IMR-90 (cell line): ENCODE data around the gene ARHGAP15. TPM values are rescaled to one million over a fixed set of nuclear protein-coding genes. Genes with fewer than 3 reads are reported as not detected.

ENCODE experiments used
- ATAC-seq: fragments of 200-7000 bp; cut with Tn5 transposase; 2 replicates; pipeline ENCODE4 v1.9.1; 2020; ENCODE audit warnings: low read depth, mild to moderate bottlenecking, moderate library complexity
- BruUV-seq: library from RNA; stranded (reverse); fragments of 400-500 nt; replicated peaks from 2 replicates; lab custom pipeline; 2021; lab: Mats Ljungman, UMichigan
- CTCF ChIA-PET: fragments of 300-600 bp; formaldehyde crosslinking; extraction: SDS; loops from one replicate; lab custom pipeline; 2021; ENCODE audit warnings: antibody characterized with exemption; lab: Yijun Ruan, JAX
- POLR2A ChIA-PET: fragments of 300-600 bp; sonication (Branson Sonifier 250); formaldehyde crosslinking; loops from one replicate; lab custom pipeline; 2022; ENCODE audit warnings: antibody characterized with exemption; ENCODE audit not compliant: unreplicated experiment; lab: Charles Lee
- DNase-seq: peaks from one replicate; pipeline ENCODE4 v3.0.0; 2013
- H2AFZ ChIP-seq: replicated peaks from 2 replicates; pipeline ENCODE3; 2013; ENCODE audit warnings: low read length, mild to moderate bottlenecking; ENCODE audit not compliant: poor library complexity
- H2AK5ac ChIP-seq: 2 replicates; pipeline ENCODE4 v1.6.1; 2013; ENCODE audit warnings: low read depth, low read length, inconsistent platforms
- H2AK9ac ChIP-seq: replicated peaks from 2 replicates; pipeline ENCODE3; 2013; ENCODE audit warnings: mild to moderate bottlenecking, low read depth, low read length, moderate library complexity; ENCODE audit not compliant: poor library complexity
- H2BK120ac ChIP-seq: 2 replicates; pipeline ENCODE4 v1.6.1; 2013; ENCODE audit warnings: low read depth, low read length, inconsistent platforms
- H2BK15ac ChIP-seq: 3 replicates; pipeline ENCODE4 v1.6.1; 2013; ENCODE audit warnings: low read depth, low read length, inconsistent platforms
- H2BK20ac ChIP-seq: 2 replicates; pipeline ENCODE4 v1.6.1; 2013; ENCODE audit warnings: low read depth, mild to moderate bottlenecking, inconsistent platforms, low read length, moderate library complexity
- H2BK5ac ChIP-seq: 2 replicates; pipeline ENCODE4 v1.6.1; 2013; ENCODE audit warnings: mild to moderate bottlenecking, low read depth, low read length, inconsistent platforms; ENCODE audit not compliant: poor library complexity, severe bottlenecking
- H3K14ac ChIP-seq: replicated peaks from 2 replicates; pipeline ENCODE4 v1.6.1; 2013; ENCODE audit warnings: low read depth, low read length, inconsistent platforms
- H3K18ac ChIP-seq: 2 replicates; pipeline ENCODE4 v1.6.1; 2013; ENCODE audit warnings: low read depth, low read length, control low read depth
- H3K23ac ChIP-seq: 2 replicates; pipeline ENCODE4 v1.6.1; 2013; ENCODE audit warnings: low read depth, low read length, inconsistent platforms
- H3K27ac ChIP-seq: 2 replicates; pipeline ENCODE4 v1.5.1; 2013; ENCODE audit warnings: mild to moderate bottlenecking, control low read depth, low read length; ENCODE audit not compliant: insufficient read depth
- H3K27me3 ChIP-seq: 2 replicates; pipeline ENCODE4 v1.6.1; 2013; ENCODE audit warnings: low read length; ENCODE audit not compliant: control insufficient read depth, insufficient read depth
- H3K36me3 ChIP-seq: 2 replicates; pipeline ENCODE4 v1.6.1; 2013; ENCODE audit warnings: low read length, mixed read lengths; ENCODE audit not compliant: control insufficient read depth, insufficient read depth
- H3K4ac ChIP-seq: 2 replicates; pipeline ENCODE4 v1.6.1; 2013; ENCODE audit warnings: low read depth, low read length, inconsistent platforms
- H3K4me1 ChIP-seq: 2 replicates; pipeline ENCODE4 v1.6.1; 2013; ENCODE audit warnings: low read length, mixed read lengths; ENCODE audit not compliant: control insufficient read depth, insufficient read depth
- H3K4me2 ChIP-seq: 2 replicates; pipeline ENCODE4 v1.6.1; 2013; ENCODE audit warnings: low read depth, mild to moderate bottlenecking, control low read depth, low read length, moderate library complexity
- H3K4me3 ChIP-seq: 2 replicates; pipeline ENCODE4 v1.5.1; 2013; ENCODE audit warnings: low read depth, mild to moderate bottlenecking, control low read depth, low read length, moderate library complexity; ENCODE audit not compliant: insufficient read depth
- H3K56ac ChIP-seq: 2 replicates; pipeline ENCODE4 v1.6.1; 2013; ENCODE audit warnings: low read length, inconsistent platforms; ENCODE audit not compliant: insufficient read depth; ENCODE audit errors: extremely low read depth
- H3K79me1 ChIP-seq, 2 experiments: 2 replicates each; pipeline ENCODE4 v1.6.1; 2013; ENCODE audit warnings: low read length in 2 of 2, inconsistent platforms in 1 of 2, low read depth in 1 of 2
- H3K9ac ChIP-seq: 2 replicates; pipeline ENCODE4 v1.6.1; 2013; ENCODE audit warnings: low read depth, low read length, control low read depth
- H3K9me1 ChIP-seq: 2 replicates; pipeline ENCODE4 v1.6.1; 2013; ENCODE audit warnings: low read length, inconsistent platforms; ENCODE audit not compliant: insufficient read depth
- H3K9me3 ChIP-seq: 2 replicates; pipeline ENCODE4 v1.6.1; 2013; ENCODE audit warnings: low read length; ENCODE audit not compliant: control insufficient read depth, insufficient read depth
- H4K20me1 ChIP-seq: 2 replicates; pipeline ENCODE4 v1.6.1; 2013; ENCODE audit warnings: low read length, inconsistent platforms; ENCODE audit not compliant: insufficient read depth
- H4K5ac ChIP-seq: 2 replicates; pipeline ENCODE4 v1.6.1; 2013; ENCODE audit warnings: mild to moderate bottlenecking, low read depth, low read length, control low read depth
- H4K8ac ChIP-seq, 2 experiments: 2 replicates each; pipeline ENCODE4 v1.6.1; 2013; ENCODE audit warnings: low read depth in 2 of 2, low read length in 2 of 2, control low read depth in 1 of 2, inconsistent platforms in 1 of 2
- H4K91ac ChIP-seq: 2 replicates; pipeline ENCODE4 v1.6.1; 2013; ENCODE audit warnings: low read depth, low read length, inconsistent platforms; ENCODE audit not compliant: insufficient read depth
- BHLHE40 ChIP-seq: fragments of 150-350 bp; IDR thresholded peaks from 2 replicates; pipeline ENCODE4 v1.6.1; 2016; ENCODE audit warnings: mild to moderate bottlenecking, low read depth, low read length
- CEBPB ChIP-seq: IDR thresholded peaks from 2 replicates; pipeline ENCODE4 v1.6.1; 2012; ENCODE audit warnings: low read depth, low read length, improper control_type of control experiment
- MAZ ChIP-seq: IDR thresholded peaks from 2 replicates; pipeline ENCODE4 v1.6.1; 2012; ENCODE audit warnings: low read depth, mild to moderate bottlenecking, low read length, improper control_type of control experiment, moderate library complexity, borderline replicate concordance
- NFE2L2 ChIP-seq: fragments of 150-350 bp; IDR thresholded peaks from 2 replicates; pipeline ENCODE4 v1.6.1; 2016; ENCODE audit warnings: low read depth, mild to moderate bottlenecking, low read length
- RFX5 ChIP-seq: IDR thresholded peaks from 2 replicates; pipeline ENCODE4 v1.8.0; 2012; ENCODE audit warnings: low read depth, mild to moderate bottlenecking, low read length, moderate library complexity
- SMC3 ChIP-seq: fragments of 150-350 bp; IDR thresholded peaks from 2 replicates; pipeline ENCODE4 v1.6.1; 2016; ENCODE audit warnings: low read depth, mild to moderate bottlenecking, antibody characterized with exemption, low read length, moderate library complexity
- WGBS, 2 experiments: methylation state at CpG; one replicate each; pipeline versions ENCODE4 v1.1.5 to v1.1.7; 2013; ENCODE audit warnings: missing lambda C conversion rate in 2 of 2; ENCODE audit not compliant: insufficient read length in 1 of 2; ENCODE audit errors: extremely low coverage in 2 of 2; 5-methylcytosine and 5-hydroxymethylcytosine counted together
- dilution Hi-C: fragments of 300-500 bp; cut with HindIII; formaldehyde crosslinking; loops from one replicate; pipeline ENCODE4 v1.14.3; 2018; ENCODE audit warnings: low sequenced_read_pairs; ENCODE audit not compliant: unreplicated experiment
- in situ Hi-C: fragments of 300-500 bp; cut with MboI; formaldehyde crosslinking; loops from 3 replicates; pipeline ENCODE4 v1.14.3; 2019; ENCODE audit warnings: low sequenced_read_pairs, inconsistent platforms, mixed read lengths
- intact Hi-C: fragments of 100-400 bp; cut with micrococcal nuclease; formaldehyde crosslinking; loops from 2 replicates; pipeline ENCODE4 v1.10.0; 2022
- polyA plus RNA-seq, 3 experiments: library from polyadenylated mRNA; depleted of rRNA; stranded (reverse); fragments of >200 nt; gene quantifications; 2 replicates each; pipeline ENCODE4 v1.2.3, GENCODE V29; 2012; ENCODE audit warnings: low replicate concordance in 1 of 3
- total RNA-seq: library from RNA; depleted of rRNA; stranded (reverse); fragments of >200 nt; gene quantifications from 2 replicates; pipeline ENCODE4 v1.2.3, GENCODE V29; 2012

The ARHGAP15 gene
- total and polyA plus RNA-seq, 2 of the 4 experiments (the other 2 are of a cell fraction), result not detected

DNA sequence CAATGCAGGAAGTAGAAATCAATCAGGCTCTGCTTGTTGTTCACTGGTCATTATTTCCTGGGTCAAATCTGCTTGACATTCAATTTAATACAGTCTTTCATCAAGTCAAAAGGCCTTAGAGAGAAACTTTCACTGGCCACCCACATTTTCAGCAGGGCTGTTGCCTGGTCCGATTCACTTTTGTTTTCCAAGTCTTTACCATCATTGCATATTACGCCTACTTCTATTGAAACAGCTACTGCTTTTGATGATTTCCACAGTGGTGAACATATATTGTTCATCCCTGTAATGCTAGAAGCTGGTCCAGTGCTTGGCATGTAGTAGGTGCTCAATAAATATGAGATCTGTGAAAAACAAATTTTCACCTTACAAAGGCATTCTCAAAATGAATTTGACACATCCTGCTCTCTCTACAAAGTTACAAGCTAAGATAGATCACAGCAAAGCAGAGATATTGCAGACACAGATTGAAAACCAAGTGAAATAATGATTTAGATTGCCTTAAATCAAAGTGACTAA, 600.1 kb downstream of the ARHGAP15 start:
- no peak overlapping the region for H2AK9ac ChIP-seq
- no peak overlapping the region for H3K4me2 ChIP-seq
- no peak overlapping the region for H2BK5ac ChIP-seq
- BruUV-seq, result no TSS peak
- no peak overlapping the region for H4K91ac ChIP-seq
- no peaks in the 10 kb centered on the region for H3K27me3 ChIP-seq
- no peak overlapping the region for H3K56ac ChIP-seq
- H3K4ac ChIP-seq, result no peak overlapping the region
- no peak for DNase-seq
- TF ChIP-seq MAZ, result no peak
- no peak for TF ChIP-seq NFE2L2
- no peak for TF ChIP-seq CEBPB
- no peak for TF ChIP-seq BHLHE40
- no peak for TF ChIP-seq SMC3
- no peak for TF ChIP-seq RFX5
- H3K23ac ChIP-seq, result no peak overlapping the region
- no peak overlapping the region for H3K9ac ChIP-seq
- intact Hi-C loops, result no loop called here
- no peak overlapping the region for H2AK5ac ChIP-seq
- no peak overlapping the region for H4K5ac ChIP-seq
- no peaks in the 10 kb centered on the region for H4K20me1 ChIP-seq
- WGBS, 2 experiments, result no CpG with 5 or more reads among the region's 2 CpGs
- H3K79me1 ChIP-seq, result no peaks in the 10 kb centered on the region
- H4K8ac ChIP-seq, result no peak overlapping the region
- H3K14ac ChIP-seq, result no peak overlapping the region
- H3K18ac ChIP-seq, result no peak overlapping the region
- H3K4me3 ChIP-seq, result no peak overlapping the region
- in situ Hi-C loops, result no loop called here
- CTCF ChIA-PET, result no interaction called here
- dilution Hi-C loops, result no loop called here
- POLR2A ChIA-PET, result no interaction called here
- H2AFZ ChIP-seq, result no peak overlapping the region
- no peaks in the 10 kb centered on the region for H3K36me3 ChIP-seq
- ATAC-seq, result no peak
- H3K9me1 ChIP-seq, result no peaks in the 10 kb centered on the region
- H2BK20ac ChIP-seq, result no peak overlapping the region
- no peaks in the 10 kb centered on the region for H3K9me3 ChIP-seq
- no peak overlapping the region for H2BK120ac ChIP-seq
- H3K27ac ChIP-seq, result no peak overlapping the region
- H3K4me1 ChIP-seq, result no peaks in the 10 kb centered on the region
- H2BK15ac ChIP-seq, result no peak overlapping the region
